K562 (cell line): ENCODE data around the gene GNAZ. TPM values are rescaled to one million over a fixed set of nuclear protein-coding genes. Genes with fewer than 3 reads are reported as not detected.

ENCODE experiments used
- ATAC-seq: fragments of 200-7000 bp; cut with Tn5 transposase; 3 replicates; pipeline ENCODE4 v1.9.1; 2020; ENCODE audit warnings: moderate library complexity
- BruUV-seq: library from RNA; stranded (reverse); fragments of 400-500 nt; replicated peaks from 2 replicates; lab custom pipeline; 2021; lab: Mats Ljungman, UMichigan
- CTCF ChIA-PET: fragments of 300-600 bp; formaldehyde crosslinking; extraction: SDS; loops from one replicate; lab custom pipeline; 2021; ENCODE audit warnings: low intra/inter-chr PET ratio; lab: Yijun Ruan, JAX
- POLR2A ChIA-PET: fragments of 300-600, 350-650 bp; sonication (Branson Sonifier 250); formaldehyde crosslinking; extraction: SDS; loops from one replicate; lab custom pipeline; 2021; ENCODE audit warnings: antibody characterized with exemption, inconsistent platforms; lab: Yijun Ruan, JAX
- DNase-seq, 4 experiments: peaks; one replicate each; pipeline versions ENCODE4 v3.0.0 to v3.0.0-alpha.2; 2011 to 2018; ENCODE audit warnings: low spot score in 3 of 4, mixed read lengths in 3 of 4; ENCODE audit errors: extremely low read depth in 1 of 4
- FAIRE-seq: peaks from 2 replicates; lab custom pipeline; 2011; peaks lifted over from hg19 to GRCh38; lab: Jason Lieb, UNC
- H2AFZ ChIP-seq: 2 replicates; pipeline ENCODE4 v1.6.0; 2011; ENCODE audit warnings: low read depth, low read length, control low read depth, inconsistent platforms
- H3K27ac ChIP-seq: fragments of 200-600 bp; 3 replicates; pipeline ENCODE4 v1.8.0; 2011; ENCODE audit warnings: low read depth, mild to moderate bottlenecking, control low read depth, inconsistent platforms, low read length, moderate library complexity, mixed read lengths; ENCODE audit errors: extremely low read depth
- H3K27me3 ChIP-seq, 2 experiments: fragments of 300-600 bp in 1 of 2; 2 replicates in 1 of 2; 3 replicates in 1 of 2; pipeline versions ENCODE4 v1.6.0 to v1.8.0; 2011; ENCODE audit warnings: inconsistent platforms in 2 of 2, low read length in 2 of 2, mild to moderate bottlenecking in 1 of 2, mixed read lengths in 1 of 2, moderate library complexity in 1 of 2; ENCODE audit not compliant: control insufficient read depth in 2 of 2, insufficient read depth in 2 of 2
- H3K36me3 ChIP-seq: fragments of 300-600 bp; 3 replicates; pipeline ENCODE4 v1.8.0; 2011; ENCODE audit warnings: mild to moderate bottlenecking, low read length, inconsistent platforms; ENCODE audit not compliant: control insufficient read depth, insufficient read depth
- H3K4me1 ChIP-seq, 2 experiments: fragments of 200-600 bp in 1 of 2; replicated peaks in 1 of 2; 2 replicates in 1 of 2; 3 replicates in 1 of 2; pipeline versions ENCODE4 v1.5.1 to v1.8.0; 2011; ENCODE audit warnings: inconsistent platforms in 2 of 2, low read length in 2 of 2, mild to moderate bottlenecking in 1 of 2, mixed read lengths in 1 of 2, moderate library complexity in 1 of 2; ENCODE audit not compliant: control insufficient read depth in 2 of 2, insufficient read depth in 2 of 2
- H3K4me2 ChIP-seq: 2 replicates; pipeline ENCODE4 v1.6.1; 2011; ENCODE audit warnings: low read length, control low read depth, inconsistent platforms, mixed read lengths; ENCODE audit not compliant: insufficient read depth
- H3K4me3 ChIP-seq: fragments of 200-600 bp; sonication (generic), shearing (Covaris generic); 2 replicates; pipeline ENCODE4 v1.5.1; 2016; ENCODE audit warnings: control low read depth, inconsistent platforms
- H3K79me2 ChIP-seq: fragments of 200-600 bp; 3 replicates; pipeline ENCODE4 v1.8.0; 2011; ENCODE audit warnings: low read length, inconsistent platforms; ENCODE audit not compliant: control insufficient read depth, insufficient read depth
- H3K9ac ChIP-seq, 2 experiments: 2 replicates each; pipeline versions ENCODE4 v1.6.0 to v1.6.1; 2011; ENCODE audit warnings: low read depth in 2 of 2, low read length in 2 of 2, control low read depth in 1 of 2, inconsistent platforms in 1 of 2, mild to moderate bottlenecking in 1 of 2, mixed read lengths in 1 of 2; ENCODE audit not compliant: insufficient read depth in 1 of 2
- H3K9me1 ChIP-seq: one replicate; pipeline ENCODE4 v1.6.0; 2011; ENCODE audit warnings: inconsistent platforms, mild to moderate bottlenecking, low read length, moderate library complexity; ENCODE audit not compliant: control insufficient read depth, insufficient read depth
- H3K9me3 ChIP-seq: replicated peaks from 2 replicates; pipeline ENCODE4 v1.5.1; 2011; ENCODE audit warnings: low read depth, low read length, inconsistent platforms; ENCODE audit not compliant: control insufficient read depth, insufficient read depth
- H4K20me1 ChIP-seq: replicated peaks from 2 replicates; pipeline ENCODE4 v1.6.1; 2011; ENCODE audit warnings: low read length, inconsistent platforms, mixed read lengths; ENCODE audit not compliant: control insufficient read depth, insufficient read depth
- CHD1 ChIP-seq: fragments of 200-600 bp; sonication (generic); IDR thresholded peaks from one replicate; pipeline ENCODE4 v1.6.1; 2012; ENCODE audit warnings: mild to moderate bottlenecking, moderate library complexity, low read length, inconsistent platforms
- HNRNPH1 ChIP-seq: fragments of 200-400 bp; formaldehyde crosslinking; optimal IDR thresholded peaks from 2 replicates; pipeline ENCODE3; 2017; ENCODE audit warnings: low read depth, mild to moderate bottlenecking, low read length, moderate library complexity
- MYC ChIP-seq, 2 experiments: fragments of 250-450 bp in 1 of 2; sonication (Bioruptor Pico) in 1 of 2; IDR thresholded peaks; 2 replicates each; pipeline versions ENCODE4 v1.5.1 to v1.6.1; 2012 to 2021; ENCODE audit warnings: low read depth in 2 of 2, borderline replicate concordance in 1 of 2, improper control_type of control experiment in 1 of 2, low read length in 1 of 2, mild to moderate bottlenecking in 1 of 2, moderate library complexity in 1 of 2
- RB1 ChIP-seq: fragments of 450-650 bp; IDR thresholded peaks from 2 replicates; pipeline ENCODE4 v1.6.1; 2017; ENCODE audit warnings: low read depth, mild to moderate bottlenecking
- SREBF1 ChIP-seq: fragments of 150-350 bp; IDR thresholded peaks from 2 replicates; pipeline ENCODE4 v1.6.1; 2014; ENCODE audit warnings: antibody characterized with exemption, low read depth, low read length, borderline replicate concordance
- WGBS: fragments of 100-300 bp; shearing (Covaris generic); methylation state at CpG from one replicate; pipeline ENCODE4 v1.1.6; 2016; ENCODE audit warnings: low coverage, mixed read lengths; ENCODE audit not compliant: insufficient coverage; ENCODE audit errors: missing lambda C conversion rate; 5-methylcytosine and 5-hydroxymethylcytosine counted together
- in situ Hi-C: fragments of 300-500 bp; cut with MboI; formaldehyde crosslinking; loops from 4 replicates; pipeline ENCODE4 v1.15.0; 2018; ENCODE audit warnings: inconsistent platforms, mixed read lengths
- intact Hi-C: fragments of 100-400 bp; cut with micrococcal nuclease; formaldehyde crosslinking; loops from 2 replicates; pipeline ENCODE4 v1.14.2; 2022
- polyA plus RNA-seq, 8 experiments: library from polyadenylated mRNA; depleted of rRNA in 4 of 8; stranded (reverse) in 5 of 8; unstranded in 3 of 8; fragments of >200 nt; fragmentation: Nextera tagmentation in 2 of 8; fragmentation: Illumina TruSeq in 1 of 8; extraction: Ambion mirVana in 2 of 8; extraction: Trizol in 1 of 8; gene quantifications; 2 replicates each; pipeline versions ENCODE4 v1.2.1 to v1.2.3, GENCODE V29; 2011 to 2014; ENCODE audit warnings: inconsistent platforms in 1 of 8, missing spikeins in 1 of 8
- total RNA-seq, 7 experiments: library from RNA; depleted of rRNA in 6 of 7; stranded (reverse); fragments of >200 nt in 6 of 7; fragmentation: Illumina TruSeq in 2 of 7; extraction: Trizol in 2 of 7; gene quantifications; 2 replicates each; pipeline versions ENCODE4 v1.2.1 to v1.2.3, GENCODE V29; 2011 to 2021; ENCODE audit warnings: low replicate concordance in 1 of 7
- TF ChIP-seq, protein P1 (sequence below): fragments of 450-650 bp; formaldehyde crosslinking; conservative IDR thresholded peaks from 2 replicates; pipeline ENCODE4 v1.4.0; 2022; ENCODE audit warnings: mild to moderate bottlenecking, missing genetic modification characterization
- TF ChIP-seq, protein P2 (sequence below), 2 experiments: IDR thresholded peaks; 2 replicates each; pipeline ENCODE4 v1.6.1; 2012; ENCODE audit warnings: improper control_type of control experiment in 2 of 2, low read depth in 2 of 2, low read length in 2 of 2, borderline replicate concordance in 1 of 2
- TF ChIP-seq, protein P3 (sequence below), 2 experiments: fragments of 450-650 bp in 1 of 2; sonication (generic) in 1 of 2; formaldehyde crosslinking in 1 of 2; IDR thresholded peaks in 1 of 2; conservative IDR thresholded peaks in 1 of 2; 2 replicates each; pipeline versions ENCODE4 v1.6.1 to v1.8.1; 2016 to 2023; ENCODE audit warnings: mild to moderate bottlenecking in 2 of 2, moderate library complexity in 2 of 2, inconsistent platforms in 1 of 2, missing genetic modification reagents in 1 of 2

The GNAZ gene
- total and polyA plus RNA-seq, 9 of the 15 experiments (the other 6 are each of a cell fraction or from before 2014, with no cell fraction given) = 0.04 to 0.22 (median 0.13) TPM; not detected in 3

DNA sequence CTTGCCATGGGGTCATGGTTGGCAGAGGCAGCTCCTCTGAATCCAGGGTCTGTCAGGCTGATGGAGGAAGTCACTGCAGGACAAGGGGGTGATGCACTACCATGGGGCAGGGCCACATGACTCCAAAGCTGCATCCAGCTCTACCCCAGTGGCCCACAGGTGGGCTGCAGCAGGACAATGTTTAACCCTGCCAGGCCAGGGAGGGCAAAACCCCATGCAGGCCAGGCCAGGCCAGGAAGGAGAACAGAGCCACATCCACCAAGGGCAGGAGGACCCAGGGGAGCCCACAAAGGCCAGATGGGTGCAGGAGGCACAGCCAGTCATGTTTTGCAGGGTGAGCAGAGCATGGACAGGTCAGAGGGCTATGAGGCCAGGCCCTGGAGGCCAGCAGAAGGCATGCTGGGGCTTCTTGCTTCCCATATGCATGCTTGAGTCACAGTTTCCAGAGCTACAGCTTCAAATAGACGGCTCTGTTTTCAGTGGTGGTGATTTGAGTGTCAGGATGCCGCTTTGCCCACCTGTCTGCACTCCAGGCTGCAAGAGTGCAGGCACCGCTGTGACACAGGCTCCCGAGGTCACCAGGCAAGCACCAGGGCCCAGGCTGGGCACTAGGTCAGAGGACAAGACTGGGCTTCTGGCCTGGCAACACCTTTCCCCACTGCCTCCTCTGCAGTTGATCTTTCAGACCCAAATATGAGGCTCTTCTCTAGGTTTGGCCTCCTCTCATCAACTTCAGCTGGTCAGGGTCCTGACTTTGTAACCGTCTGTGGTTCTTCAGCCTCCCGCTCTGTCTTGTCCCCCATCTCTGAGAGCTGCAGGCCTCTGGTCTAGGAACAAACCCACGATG, 48.6 kb downstream of the GNAZ start (continued):
- peak; percentile 35; the same call in 1 of the 2 replicates for TF ChIP-seq RB1

DNA sequence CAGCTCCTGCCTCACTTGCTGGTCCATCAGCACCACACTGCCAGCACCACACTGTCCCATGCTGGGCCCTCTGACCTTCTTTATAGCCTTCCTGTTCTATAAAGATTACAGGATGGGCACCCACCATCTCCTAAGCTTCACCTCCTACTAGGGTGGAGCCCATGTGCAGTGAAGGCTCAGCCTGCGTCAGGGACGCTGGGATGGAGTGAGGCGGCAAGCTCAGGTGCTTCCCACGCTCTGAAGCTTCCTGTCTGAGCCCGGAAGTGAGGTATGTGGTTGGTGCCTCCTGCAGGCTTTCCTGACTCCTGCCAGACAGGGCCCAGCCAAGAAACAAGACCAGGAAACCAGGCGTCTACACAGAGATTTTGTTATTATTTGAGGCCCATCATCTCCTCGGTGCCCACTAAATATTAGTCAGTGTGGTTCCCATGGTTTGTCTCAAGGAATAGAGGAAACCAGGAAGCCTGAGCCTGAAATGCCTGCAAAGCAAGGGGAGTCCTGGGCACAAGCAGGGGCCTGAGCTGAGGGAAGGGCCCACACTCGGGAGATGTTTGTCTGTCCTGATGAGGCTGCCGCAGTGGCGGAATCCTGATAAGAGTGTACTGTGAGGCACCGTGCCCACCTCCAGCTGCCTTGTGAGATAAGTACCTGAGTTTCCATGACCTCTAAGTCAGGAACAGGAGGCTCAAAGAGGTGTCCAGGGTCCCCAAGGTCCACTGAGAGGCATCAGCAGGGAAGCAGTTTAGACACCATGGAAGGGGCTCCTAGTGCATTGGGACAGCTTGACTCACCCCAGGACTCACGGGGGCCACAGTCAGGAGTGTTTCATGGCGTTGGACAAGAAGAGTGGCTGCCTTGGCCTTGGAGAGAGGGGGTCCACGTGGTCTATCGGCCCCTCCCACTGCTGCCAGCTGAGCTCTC, 49.4 kb downstream of the GNAZ start:
- intact Hi-C loops = loop anchor here (5.0 to 10.0 kb wide), 2 partner anchors 397 to 655 kb away; no protein-coding TSS in a partner anchor
- ATAC-seq = peak; percentile 65
- H3K79me2 ChIP-seq = no peaks in the 10 kb centered on the region
- BruUV-seq = no TSS peak
- WGBS = 7% methylated on average over 15 of the region's 15 CpGs
- H2AFZ ChIP-seq = peak overlapping the region; percentile 65
- FAIRE-seq = peak; percentile 63
- no peak overlapping the region for H3K4me3 ChIP-seq
- H3K4me1 ChIP-seq = peaks cover 9 to 29% of the 10 kb centered on the region in 2 experiments; a peak in 4 of 5 replicates
- peaks cover 26% of the 10 kb centered on the region for H3K9me1 ChIP-seq
- H3K9me3 ChIP-seq = no peaks in the 10 kb centered on the region
- DNase-seq = peak in 2 of 4 experiments; percentile 66 to 80
- ChIA-PET CTCF (interaction anchor here (1.6 kb wide), 1 partner anchor 9 kb away, joined by 7 read pairs; no protein-coding TSS in a partner anchor), POLR2A (interaction anchor here (0.7 to 19.0 kb wide), 17 partner anchors 8 to 506 kb away, joined by 3 to 414 read pairs (median 4); partner anchors contain the start of gene GNAZ)
- peaks cover 50 to 95% of the 10 kb centered on the region in 2 experiments for H3K27me3 ChIP-seq
- peak overlapping the region; percentile 6 for H3K4me2 ChIP-seq
- no peaks in the 10 kb centered on the region for H3K36me3 ChIP-seq
- H3K27ac ChIP-seq = no peak overlapping the region
- H4K20me1 ChIP-seq = peaks cover 77% of the 10 kb centered on the region
- H3K9ac ChIP-seq = no peak overlapping the region
- in situ Hi-C loops = no loop called here
- TF ChIP-seq, protein P1, sequence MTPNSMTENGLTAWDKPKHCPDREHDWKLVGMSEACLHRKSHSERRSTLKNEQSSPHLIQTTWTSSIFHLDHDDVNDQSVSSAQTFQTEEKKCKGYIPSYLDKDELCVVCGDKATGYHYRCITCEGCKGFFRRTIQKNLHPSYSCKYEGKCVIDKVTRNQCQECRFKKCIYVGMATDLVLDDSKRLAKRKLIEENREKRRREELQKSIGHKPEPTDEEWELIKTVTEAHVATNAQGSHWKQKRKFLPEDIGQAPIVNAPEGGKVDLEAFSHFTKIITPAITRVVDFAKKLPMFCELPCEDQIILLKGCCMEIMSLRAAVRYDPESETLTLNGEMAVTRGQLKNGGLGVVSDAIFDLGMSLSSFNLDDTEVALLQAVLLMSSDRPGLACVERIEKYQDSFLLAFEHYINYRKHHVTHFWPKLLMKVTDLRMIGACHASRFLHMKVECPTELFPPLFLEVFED = no peak
- TF ChIP-seq CHD1 (no peak), SREBF1 (0 out of 2 replicates have a peak, but pooled peaks have one; percentile 30), MYC (IDR thresholded peaks at IDR 0.05; ENCODE audit: low read depth, low read length) (peak; percentile 72), MYC (CRISPR knock-in tag; IDR thresholded peaks at IDR 0.05; ENCODE audit: borderline replicate concordance, low read depth) (no peak), HNRNPH1 (no peak)
- TF ChIP-seq, protein P2, sequence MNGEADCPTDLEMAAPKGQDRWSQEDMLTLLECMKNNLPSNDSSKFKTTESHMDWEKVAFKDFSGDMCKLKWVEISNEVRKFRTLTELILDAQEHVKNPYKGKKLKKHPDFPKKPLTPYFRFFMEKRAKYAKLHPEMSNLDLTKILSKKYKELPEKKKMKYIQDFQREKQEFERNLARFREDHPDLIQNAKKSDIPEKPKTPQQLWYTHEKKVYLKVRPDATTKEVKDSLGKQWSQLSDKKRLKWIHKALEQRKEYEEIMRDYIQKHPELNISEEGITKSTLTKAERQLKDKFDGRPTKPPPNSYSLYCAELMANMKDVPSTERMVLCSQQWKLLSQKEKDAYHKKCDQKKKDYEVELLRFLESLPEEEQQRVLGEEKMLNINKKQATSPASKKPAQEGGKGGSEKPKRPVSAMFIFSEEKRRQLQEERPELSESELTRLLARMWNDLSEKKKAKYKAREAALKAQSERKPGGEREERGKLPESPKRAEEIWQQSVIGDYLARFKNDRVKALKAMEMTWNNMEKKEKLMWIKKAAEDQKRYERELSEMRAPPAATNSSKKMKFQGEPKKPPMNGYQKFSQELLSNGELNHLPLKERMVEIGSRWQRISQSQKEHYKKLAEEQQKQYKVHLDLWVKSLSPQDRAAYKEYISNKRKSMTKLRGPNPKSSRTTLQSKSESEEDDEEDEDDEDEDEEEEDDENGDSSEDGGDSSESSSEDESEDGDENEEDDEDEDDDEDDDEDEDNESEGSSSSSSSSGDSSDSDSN (IDR thresholded peaks at IDR 0.05; ENCODE audit: borderline replicate concordance in 1 of 2, low read depth in 2 of 2, low read length in 2 of 2) = 0 out of 4 replicates have a peak, but pooled peaks have one; percentile 47 to 52
- TF ChIP-seq, protein P3, sequence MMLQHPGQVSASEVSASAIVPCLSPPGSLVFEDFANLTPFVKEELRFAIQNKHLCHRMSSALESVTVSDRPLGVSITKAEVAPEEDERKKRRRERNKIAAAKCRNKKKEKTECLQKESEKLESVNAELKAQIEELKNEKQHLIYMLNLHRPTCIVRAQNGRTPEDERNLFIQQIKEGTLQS (IDR thresholded peaks at IDR 0.05) = no peak
- TF ChIP-seq, protein P3 (CRISPR knock-in tag; conservative IDR thresholded peaks at IDR 0.05) = peak; percentile 29
